ENCODE data around the gene CACNA1G. TPM values are rescaled to one million over a fixed set of nuclear protein-coding genes. Genes with fewer than 3 reads are reported as not detected.

Gene CACNA1G
- total RNA-seq, 1 experiment from 2014 or later: 6.7 TPM

- POLR2A ChIA-PET: no interaction called here
- no peaks in the 10 kb centered on the region for H3K9me3 Mint-ChIP-seq
- CTCF ChIA-PET: interaction anchor here (0.6 to 4.2 kb wide), 4 partner anchors 18 to 50 kb away, joined by 3 to 36 read pairs (median 4); partner anchors contain the start of gene CACNA1G
- DNase-seq (ENCODE audit: low spot score) (no peak), ATAC-seq (no peak)
- H3K4me1 Mint-ChIP-seq: peaks cover 11% of the 10 kb centered on the region
- no peaks in the 10 kb centered on the region for H3K36me3 Mint-ChIP-seq
- no peaks in the 10 kb centered on the region for H3K27me3 Mint-ChIP-seq (ENCODE audit: low read depth)
- TF ChIP-seq MXD4 (CRISPR knock-in tag; IDR thresholded peaks at IDR 0.05; ENCODE audit: borderline replicate concordance) (no peak), HMGA2 (CRISPR knock-in tag; IDR thresholded peaks at IDR 0.05) (no peak), ESRRA (CRISPR knock-in tag; IDR thresholded peaks at IDR 0.05; ENCODE audit: borderline replicate concordance) (no peak), ATF2 (CRISPR knock-in tag; IDR thresholded peaks at IDR 0.05; ENCODE audit: borderline replicate concordance, low read depth) (no peak), ZBTB43 (CRISPR knock-in tag; IDR thresholded peaks at IDR 0.05) (no peak), ETV6 (CRISPR knock-in tag; IDR thresholded peaks at IDR 0.05) (no peak), ZNF512 (CRISPR knock-in tag; IDR thresholded peaks at IDR 0.05; ENCODE audit: borderline replicate concordance) (no peak), ZNF671 (CRISPR knock-in tag; IDR thresholded peaks at IDR 0.05) (no peak), NFE2L1 (CRISPR knock-in tag; IDR thresholded peaks at IDR 0.05) (no peak), KAT7 (CRISPR knock-in tag; IDR thresholded peaks at IDR 0.05; ENCODE audit: borderline replicate concordance) (no peak), CREB1 (CRISPR knock-in tag; IDR thresholded peaks at IDR 0.05) (no peak), ZNF138 (CRISPR knock-in tag; conservative IDR thresholded peaks at IDR 0.05) (no peak), MYBL2 (CRISPR knock-in tag; IDR thresholded peaks at IDR 0.05) (no peak), FOXJ3 (CRISPR knock-in tag; IDR thresholded peaks at IDR 0.05; ENCODE audit: borderline replicate concordance) (no peak), CREM (CRISPR knock-in tag; IDR thresholded peaks at IDR 0.05) (no peak), ZNF425 (CRISPR knock-in tag; conservative IDR thresholded peaks at IDR 0.05) (no peak)
- TF ChIP-seq, protein P1, sequence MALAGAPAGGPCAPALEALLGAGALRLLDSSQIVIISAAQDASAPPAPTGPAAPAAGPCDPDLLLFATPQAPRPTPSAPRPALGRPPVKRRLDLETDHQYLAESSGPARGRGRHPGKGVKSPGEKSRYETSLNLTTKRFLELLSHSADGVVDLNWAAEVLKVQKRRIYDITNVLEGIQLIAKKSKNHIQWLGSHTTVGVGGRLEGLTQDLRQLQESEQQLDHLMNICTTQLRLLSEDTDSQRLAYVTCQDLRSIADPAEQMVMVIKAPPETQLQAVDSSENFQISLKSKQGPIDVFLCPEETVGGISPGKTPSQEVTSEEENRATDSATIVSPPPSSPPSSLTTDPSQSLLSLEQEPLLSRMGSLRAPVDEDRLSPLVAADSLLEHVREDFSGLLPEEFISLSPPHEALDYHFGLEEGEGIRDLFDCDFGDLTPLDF (CRISPR knock-in tag; IDR thresholded peaks at IDR 0.05): no peak
- TF ChIP-seq, protein P2, sequence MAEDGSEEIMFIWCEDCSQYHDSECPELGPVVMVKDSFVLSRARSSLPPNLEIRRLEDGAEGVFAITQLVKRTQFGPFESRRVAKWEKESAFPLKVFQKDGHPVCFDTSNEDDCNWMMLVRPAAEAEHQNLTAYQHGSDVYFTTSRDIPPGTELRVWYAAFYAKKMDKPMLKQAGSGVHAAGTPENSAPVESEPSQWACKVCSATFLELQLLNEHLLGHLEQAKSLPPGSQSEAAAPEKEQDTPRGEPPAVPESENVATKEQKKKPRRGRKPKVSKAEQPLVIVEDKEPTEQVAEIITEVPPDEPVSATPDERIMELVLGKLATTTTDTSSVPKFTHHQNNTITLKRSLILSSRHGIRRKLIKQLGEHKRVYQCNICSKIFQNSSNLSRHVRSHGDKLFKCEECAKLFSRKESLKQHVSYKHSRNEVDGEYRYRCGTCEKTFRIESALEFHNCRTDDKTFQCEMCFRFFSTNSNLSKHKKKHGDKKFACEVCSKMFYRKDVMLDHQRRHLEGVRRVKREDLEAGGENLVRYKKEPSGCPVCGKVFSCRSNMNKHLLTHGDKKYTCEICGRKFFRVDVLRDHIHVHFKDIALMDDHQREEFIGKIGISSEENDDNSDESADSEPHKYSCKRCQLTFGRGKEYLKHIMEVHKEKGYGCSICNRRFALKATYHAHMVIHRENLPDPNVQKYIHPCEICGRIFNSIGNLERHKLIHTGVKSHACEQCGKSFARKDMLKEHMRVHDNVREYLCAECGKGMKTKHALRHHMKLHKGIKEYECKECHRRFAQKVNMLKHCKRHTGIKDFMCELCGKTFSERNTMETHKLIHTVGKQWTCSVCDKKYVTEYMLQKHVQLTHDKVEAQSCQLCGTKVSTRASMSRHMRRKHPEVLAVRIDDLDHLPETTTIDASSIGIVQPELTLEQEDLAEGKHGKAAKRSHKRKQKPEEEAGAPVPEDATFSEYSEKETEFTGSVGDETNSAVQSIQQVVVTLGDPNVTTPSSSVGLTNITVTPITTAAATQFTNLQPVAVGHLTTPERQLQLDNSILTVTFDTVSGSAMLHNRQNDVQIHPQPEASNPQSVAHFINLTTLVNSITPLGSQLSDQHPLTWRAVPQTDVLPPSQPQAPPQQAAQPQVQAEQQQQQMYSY (CRISPR knock-in tag; IDR thresholded peaks at IDR 0.05): no peak
- H3K4me3 Mint-ChIP-seq: no peak overlapping the region
- no peak overlapping the region for H3K27ac Mint-ChIP-seq
These were observed 17.7 kb downstream of the CACNA1G start for GRCh38 chr17:50578173-50578572.
